GM12878 (cell line): ENCODE data around the gene ARHGAP19. TPM values are rescaled to one million over a fixed set of nuclear protein-coding genes. Genes with fewer than 3 reads are reported as not detected.

Experiments used
- ATAC-seq: fragments of 200-7000 bp; cut with Tn5 transposase; 3 replicates; pipeline ENCODE4 v1.9.1; 2020; ENCODE audit warnings: mild to moderate bottlenecking, moderate library complexity
- BruUV-seq: library from RNA; stranded (reverse); fragments of 400-500 nt; replicated peaks from 2 replicates; lab custom pipeline; 2021; lab: Mats Ljungman, UMichigan
- CTCF ChIA-PET: fragments of 300-600 bp; sonication (Branson Sonifier 250); formaldehyde crosslinking; extraction: SDS; loops from one replicate; lab custom pipeline; 2021; ENCODE audit warnings: inconsistent platforms; lab: Yijun Ruan, JAX
- POLR2A ChIA-PET: fragments of 350-600 bp; formaldehyde crosslinking; extraction: SDS; loops from one replicate; lab custom pipeline; 2021; ENCODE audit warnings: inconsistent platforms; lab: Charles Lee
- RAD21 ChIA-PET: fragments of 300-600 bp; sonication (Branson Sonifier 250); formaldehyde crosslinking; loops from one replicate; lab custom pipeline; 2023; ENCODE audit warnings: antibody characterized with exemption; ENCODE audit not compliant: unreplicated experiment; lab: Charles Lee
- SMC1A ChIA-PET: fragments of 300-600 bp; sonication (Branson Sonifier 250); formaldehyde crosslinking; loops from one replicate; lab custom pipeline; 2023; ENCODE audit not compliant: unreplicated experiment, uncharacterized antibody; lab: Charles Lee
- DNase-seq: peaks from one replicate; pipeline ENCODE4 v3.0.0-alpha.2; 2011; ENCODE audit warnings: low read depth, low spot score
- FAIRE-seq: peaks from 3 replicates; lab custom pipeline; 2011; peaks lifted over from hg19 to GRCh38; lab: Jason Lieb, UNC
- H2AFZ ChIP-seq: 2 replicates; pipeline ENCODE4 v1.6.0; 2011; ENCODE audit warnings: low read depth, low read length, control low read depth; ENCODE audit not compliant: control insufficient read depth
- H3K27ac ChIP-seq: 2 replicates; pipeline ENCODE4 v1.5.1; 2011; ENCODE audit warnings: control low read depth; ENCODE audit not compliant: control insufficient read depth, insufficient read depth
- H3K27me3 ChIP-seq, 2 experiments: replicated peaks in 1 of 2; 2 replicates each; pipeline versions ENCODE4 v1.6.0 to v1.6.1; 2011; ENCODE audit warnings: low read length in 1 of 2; ENCODE audit not compliant: control insufficient read depth in 2 of 2, insufficient read depth in 2 of 2
- H3K36me3 ChIP-seq, 2 experiments: 2 replicates each; pipeline ENCODE4 v1.5.1; 2011; ENCODE audit warnings: low read length in 1 of 2; ENCODE audit not compliant: control insufficient read depth in 2 of 2, insufficient read depth in 2 of 2
- H3K4me1 ChIP-seq: 2 replicates; pipeline ENCODE4 v1.6.1; 2011; ENCODE audit warnings: mild to moderate bottlenecking, low read length, moderate library complexity, mixed read lengths; ENCODE audit not compliant: control insufficient read depth, insufficient read depth
- H3K4me2 ChIP-seq: 2 replicates; pipeline ENCODE4 v1.6.0; 2011; ENCODE audit warnings: control low read depth; ENCODE audit not compliant: control insufficient read depth, insufficient read depth
- H3K4me3 ChIP-seq: fragments of 200-600 bp; sonication (generic); 2 replicates; pipeline ENCODE4 v1.5.1; 2016
- H3K79me2 ChIP-seq: 2 replicates; pipeline ENCODE4 v1.6.0; 2011; ENCODE audit warnings: low read length; ENCODE audit not compliant: control insufficient read depth, insufficient read depth
- H3K9ac ChIP-seq: 2 replicates; pipeline ENCODE4 v1.8.0; 2011; ENCODE audit warnings: low read length, control low read depth, mixed read lengths; ENCODE audit not compliant: control insufficient read depth, insufficient read depth
- H3K9me3 ChIP-seq: replicated peaks from 3 replicates; pipeline ENCODE4 v1.5.1; 2011; ENCODE audit warnings: mild to moderate bottlenecking, low read length; ENCODE audit not compliant: control insufficient read depth, insufficient read depth
- H4K20me1 ChIP-seq: 2 replicates; pipeline ENCODE4 v1.6.0; 2011; ENCODE audit not compliant: control insufficient read depth, insufficient read depth
- CEBPB ChIP-seq, 2 experiments: fragments of 150-350 bp in 1 of 2; IDR thresholded peaks; 2 replicates each; pipeline ENCODE4 v1.6.1; 2012 to 2014; ENCODE audit warnings: low read depth in 2 of 2, low read length in 2 of 2, borderline replicate concordance in 1 of 2, inconsistent platforms in 1 of 2
- CTCF ChIP-seq, 3 experiments: IDR thresholded peaks in 2 of 3; conservative IDR thresholded peaks in 1 of 3; 2 replicates each; pipeline ENCODE4 v1.5.1; 2011; ENCODE audit warnings: low read depth in 3 of 3, low read length in 3 of 3, mild to moderate bottlenecking in 3 of 3, control low read depth in 2 of 3, moderate library complexity in 2 of 3, inconsistent platforms in 1 of 3, mixed read lengths in 1 of 3; ENCODE audit not compliant: control insufficient read depth in 2 of 3, insufficient read depth in 1 of 3; ENCODE audit errors: extremely low read depth in 1 of 3
- EZH2 ChIP-seq: IDR thresholded peaks from 2 replicates; pipeline ENCODE4 v1.6.1; 2012; ENCODE audit warnings: low read depth, mild to moderate bottlenecking, control low read depth, inconsistent platforms, low read length, borderline replicate concordance; ENCODE audit not compliant: control insufficient read depth
- KAT2A ChIP-seq: conservative IDR thresholded peaks from 2 replicates; pipeline ENCODE4 v1.6.1; 2011; ENCODE audit warnings: low read depth, low read length; ENCODE audit not compliant: control insufficient read depth
- MTA3 ChIP-seq: IDR thresholded peaks from 2 replicates; pipeline ENCODE4 v1.6.1; 2012; ENCODE audit warnings: low read length, inconsistent platforms, borderline replicate concordance
- NFIC ChIP-seq: IDR thresholded peaks from 2 replicates; pipeline ENCODE4 v1.6.1; 2012; ENCODE audit warnings: low read depth, mild to moderate bottlenecking, inconsistent platforms, low read length, moderate library complexity
- POU2F2 ChIP-seq: IDR thresholded peaks from 3 replicates; pipeline ENCODE4 v1.6.1; 2011; ENCODE audit warnings: low read depth, mild to moderate bottlenecking, low read length, borderline replicate concordance
- RAD21 ChIP-seq: IDR thresholded peaks from 2 replicates; pipeline ENCODE4 v1.6.1; 2011; ENCODE audit warnings: mild to moderate bottlenecking, low read depth, low read length, moderate library complexity; ENCODE audit not compliant: insufficient read depth
- SMAD1 ChIP-seq: fragments of 450-650 bp; IDR thresholded peaks from 2 replicates; pipeline ENCODE4 v1.6.1; 2018; ENCODE audit warnings: mild to moderate bottlenecking, low read depth; ENCODE audit not compliant: partially characterized antibody
- SMC3 ChIP-seq: IDR thresholded peaks from 2 replicates; pipeline ENCODE4 v1.6.1; 2011; ENCODE audit warnings: low read length, improper control_type of control experiment, borderline replicate concordance
- ZBTB40 ChIP-seq: fragments of 450-650 bp; IDR thresholded peaks from 2 replicates; pipeline ENCODE4 v1.6.1; 2016; ENCODE audit warnings: mild to moderate bottlenecking, moderate library complexity, borderline replicate concordance
- WGBS: methylation state at CpG from one replicate; pipeline ENCODE4 v1.1.6; 2016; ENCODE audit warnings: low lambda C conversion rate; ENCODE audit not compliant: insufficient replicate concordance, insufficient coverage; ENCODE audit errors: missing lambda C conversion rate; 5-methylcytosine and 5-hydroxymethylcytosine counted together
- in situ Hi-C: fragments of 300-500 bp; cut with MboI; formaldehyde crosslinking; loops from 9 replicates; pipeline ENCODE4 v1.14.3; 2018; ENCODE audit warnings: mixed read lengths
- intact Hi-C: fragments of 100-400 bp; cut with micrococcal nuclease; formaldehyde crosslinking; loops from one replicate; pipeline ENCODE4 v1.14.2; 2022; ENCODE audit not compliant: unreplicated experiment
- polyA plus RNA-seq, 11 experiments: library from polyadenylated mRNA; depleted of rRNA in 4 of 11; unstranded in 6 of 11; stranded (reverse) in 5 of 11; fragments of >200 nt; fragmentation: Nextera tagmentation in 4 of 11; fragmentation: Illumina TruSeq in 1 of 11; extraction: Ambion mirVana in 4 of 11; extraction: Trizol in 1 of 11; gene quantifications; 1 replicate in 1 of 11; 2 replicates in 10 of 11; pipeline versions ENCODE4 v1.2.1 to v1.2.3, GENCODE V29; 2011 to 2016; ENCODE audit warnings: inconsistent platforms in 2 of 11, missing spikeins in 2 of 11, low read depth in 1 of 11
- total RNA-seq, 4 experiments: library from RNA; depleted of rRNA in 3 of 4; stranded (reverse); fragments of >200 nt in 3 of 4; fragmentation: Illumina TruSeq in 1 of 4; extraction: Trizol in 1 of 4; gene quantifications; 2 replicates each; pipeline versions ENCODE4 v1.2.1 to v1.2.3, GENCODE V29; 2013 to 2021

Gene ARHGAP19
- total and polyA plus RNA-seq, 10 of the 15 experiments (the other 5 are each of a cell fraction or from before 2014, with no cell fraction given): 13.3 to 40.7 (median 22.6) TPM

DNA sequence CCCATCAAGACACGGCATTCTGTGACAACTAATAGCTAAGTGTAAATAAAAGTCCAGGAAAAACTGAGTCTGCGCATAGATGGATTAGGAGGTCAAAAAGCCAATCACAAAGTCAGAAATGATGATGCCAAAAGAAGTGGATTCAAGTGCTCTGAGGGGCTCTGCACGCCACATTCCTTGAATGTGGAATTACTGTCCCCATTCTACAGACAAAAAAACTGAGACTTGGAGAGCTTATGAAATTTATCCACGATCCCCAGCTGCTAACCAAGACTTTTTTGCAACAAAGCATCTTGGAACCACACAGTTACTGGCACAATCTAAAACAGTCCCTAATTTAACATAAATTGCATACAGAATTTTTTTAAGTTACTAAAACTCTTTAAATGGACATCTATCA is 57.1 kb downstream of the ARHGAP19 start (continued):
- no peak for TF ChIP-seq NFIC

- ChIA-PET CTCF (interaction anchor here (1.2 to 6.6 kb wide), 12 partner anchors 9 to 197 kb away, joined by 3 to 52 read pairs (median 5); no protein-coding TSS in a partner anchor), POLR2A (no interaction called here), RAD21 (no interaction called here), SMC1A (interaction anchor here (0.5 to 1.9 kb wide), 7 partner anchors 13 to 320 kb away, joined by 3 to 6 read pairs (median 3); no protein-coding TSS in a partner anchor)
- DNase-seq (no peak), ATAC-seq (peak; percentile 39; the same call in 2 of the 3 replicates), FAIRE-seq (no peak)
- Histone ChIP-seq H3K27ac (no peak overlapping the region), H3K79me2 (no peaks in the 10 kb centered on the region), H4K20me1 (no peaks in the 10 kb centered on the region), H3K9me3 (no peaks in the 10 kb centered on the region), H3K4me1 (no peaks in the 10 kb centered on the region), H3K27me3 (no peaks in the 10 kb centered on the region), H2AFZ (no peak overlapping the region), H3K9ac (no peak overlapping the region), H3K4me2 (no peak overlapping the region), H3K36me3 (peaks cover 0 to 4% of the 10 kb centered on the region in 2 experiments; a peak in 2 of 4 replicates), H3K4me3 (no peak overlapping the region)
- 100% methylated on average over 1 of the region's 1 CpG for WGBS
- in situ Hi-C loops: no loop called here
- TF ChIP-seq MTA3: no peak
- TF ChIP-seq RAD21: peak; percentile 66
- TF ChIP-seq CTCF (IDR thresholded peaks at IDR 0.05 in 2 of 3, conservative IDR thresholded peaks at IDR 0.05 in 1 of 3; ENCODE audit: control insufficient read depth in 2 of 3, extremely low read depth in 1 of 3, insufficient read depth in 1 of 3, low read depth in 3 of 3, low read length in 3 of 3): peak; percentile 36 to 54 (median 50); a peak in 5 of 6 replicates
- peak; percentile 36; the same call in 1 of the 2 replicates for TF ChIP-seq SMC3
- TF ChIP-seq SMAD1: no peak
- no peak for TF ChIP-seq ZBTB40
- TF ChIP-seq POU2F2: no peak
- no peak for TF ChIP-seq CEBPB (IDR thresholded peaks at IDR 0.05; ENCODE audit: borderline replicate concordance in 1 of 2, low read depth in 2 of 2, low read length in 2 of 2)
- TF ChIP-seq EZH2: no peak
- no peak for TF ChIP-seq KAT2A
- intact Hi-C loops: loop anchor here (1.0 kb wide), 2 partner anchors 161 to 197 kb away; no protein-coding TSS in a partner anchor
- no TSS peak for BruUV-seq
Measured at GRCh38 chr10:97234400-97234799, 58.0 kb downstream of the ARHGAP19 start.
